GM18520 (cell line): ENCODE measurements around the gene CCDC136.

Experiments
- ATAC-seq: cut with Tn5 transposase; IDR thresholded peaks from one replicate; pipeline ENCODE4 v1.9.1; 2021; ENCODE audit not compliant: unreplicated experiment

The CCDC136 gene

DNA sequence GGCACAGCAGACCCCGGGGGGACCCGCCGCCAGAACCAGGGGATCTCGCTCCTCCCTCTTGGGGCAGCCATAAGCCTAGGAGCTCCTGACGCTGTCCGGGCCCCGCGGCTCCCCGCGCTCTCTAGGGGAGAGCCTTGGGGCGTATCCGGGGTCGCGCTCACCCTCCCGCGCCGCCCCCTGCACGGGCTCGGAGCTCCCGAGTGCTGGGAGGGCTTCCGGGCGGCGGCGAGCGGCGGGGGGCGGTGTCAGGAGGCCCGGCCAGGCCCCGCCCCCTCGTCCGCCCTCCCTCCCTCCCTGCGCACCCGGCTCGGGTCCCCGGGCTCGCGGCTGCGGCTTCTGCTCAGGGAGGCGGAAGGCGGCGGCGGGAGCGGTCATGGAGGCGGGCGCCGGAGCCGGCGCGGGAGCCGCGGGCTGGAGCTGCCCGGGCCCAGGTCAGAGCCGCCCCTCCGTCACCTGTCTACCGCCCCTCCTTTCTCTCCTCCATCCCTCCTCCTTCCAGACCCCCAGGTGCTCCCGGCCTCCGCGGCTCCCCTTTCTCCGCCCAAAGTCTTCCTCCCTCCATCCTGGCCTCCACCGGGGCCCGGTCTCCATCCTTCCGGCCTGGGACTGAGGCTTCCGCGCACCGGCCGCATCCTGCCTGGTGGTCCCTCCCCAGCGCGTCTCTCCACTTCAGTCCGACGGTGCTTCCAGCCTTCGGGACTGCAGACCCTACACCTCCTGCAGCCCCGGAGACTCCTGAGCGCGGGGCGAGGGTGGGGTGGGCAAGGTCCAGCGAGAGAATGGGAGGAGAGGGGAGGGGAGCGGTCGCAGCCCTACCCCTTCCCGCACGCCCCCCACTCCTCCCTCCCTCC lies at the start of gene CCDC136:
TSS of gene CCDC136 (plus strand) at position 848 of the 851 bp plus-strand sequence. CDS start 444 bp downstream, outside the sequence.
- ATAC-seq, result peak; percentile 56

DNA sequence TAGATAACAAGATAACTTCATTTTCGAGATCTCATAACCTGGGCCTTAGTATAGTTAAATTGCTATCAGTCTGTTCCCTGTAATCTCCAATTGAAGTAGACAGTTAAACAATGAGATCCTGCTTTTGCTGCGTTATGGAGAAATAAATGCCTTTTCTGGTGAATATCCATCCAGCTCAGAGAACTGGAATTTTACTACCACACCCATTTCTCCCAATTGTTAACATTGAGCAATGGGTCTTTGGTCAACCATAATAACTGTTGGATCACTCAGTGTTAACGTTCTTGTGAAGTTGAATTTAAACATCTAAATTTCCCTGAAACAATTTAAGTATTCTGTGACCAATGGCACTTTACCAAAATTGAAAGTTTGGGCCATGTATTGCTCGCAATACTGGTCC lies 49.6 kb upstream of the CCDC136 start:
- ATAC-seq, result no peak

DNA sequence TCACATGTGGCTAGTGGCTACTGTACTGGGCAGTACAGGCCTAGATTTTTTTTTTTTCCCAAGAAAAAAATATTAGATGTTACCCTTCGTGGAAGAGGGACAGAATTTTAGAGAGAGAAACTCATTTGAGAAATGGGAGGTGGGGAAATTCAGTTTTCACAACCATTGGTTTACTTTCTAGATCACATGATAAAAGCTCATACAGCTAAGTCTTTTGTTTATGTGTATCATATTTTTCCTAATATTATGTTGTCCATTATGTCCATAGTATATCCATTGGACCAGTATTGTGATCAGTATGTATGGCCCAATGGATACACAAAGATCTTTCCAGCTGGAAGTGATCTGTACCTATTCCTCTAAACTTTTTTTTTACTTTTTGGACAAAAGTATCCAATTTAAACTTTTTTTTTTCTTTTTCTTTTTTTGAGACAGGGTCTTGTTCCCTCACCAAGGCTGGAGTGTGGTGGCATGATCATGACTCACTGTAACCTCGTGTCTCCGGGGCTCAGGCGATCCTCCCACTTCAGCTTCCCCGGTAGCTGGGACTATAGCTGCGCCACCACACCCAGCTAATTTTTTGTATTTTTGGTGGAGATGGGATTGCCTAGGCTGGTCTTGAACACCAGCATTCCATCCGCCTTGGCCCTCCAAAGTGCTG lies 48.5 kb upstream of the CCDC136 start:
- no peak for ATAC-seq

DNA sequence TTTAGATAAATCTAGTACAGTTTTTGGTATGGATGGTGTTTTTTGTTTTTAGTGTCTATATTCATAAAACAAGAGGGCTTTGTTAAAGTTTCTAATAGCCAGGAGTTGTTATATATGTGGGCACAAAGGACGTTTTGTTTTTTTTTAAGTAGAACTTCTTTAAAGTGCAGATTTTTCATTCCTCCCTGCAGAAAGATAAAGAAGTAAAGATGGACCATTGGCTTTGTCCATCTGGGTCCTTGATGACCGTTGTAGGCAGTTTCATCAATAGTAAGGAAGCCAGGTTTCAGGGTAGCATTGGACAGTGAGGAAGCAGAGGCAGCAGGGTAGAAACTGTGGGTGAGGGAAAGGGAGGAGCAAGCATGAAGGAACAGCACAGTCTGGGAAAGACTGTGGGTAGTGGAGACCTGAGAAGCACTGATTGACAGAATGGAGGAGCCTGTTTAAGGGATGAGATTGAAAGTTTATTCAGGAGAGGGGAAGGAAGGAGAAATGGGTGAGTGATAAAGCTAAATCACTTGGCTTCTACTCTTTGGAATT lies 47.3 kb upstream of the CCDC136 start:
- no peak for ATAC-seq

DNA sequence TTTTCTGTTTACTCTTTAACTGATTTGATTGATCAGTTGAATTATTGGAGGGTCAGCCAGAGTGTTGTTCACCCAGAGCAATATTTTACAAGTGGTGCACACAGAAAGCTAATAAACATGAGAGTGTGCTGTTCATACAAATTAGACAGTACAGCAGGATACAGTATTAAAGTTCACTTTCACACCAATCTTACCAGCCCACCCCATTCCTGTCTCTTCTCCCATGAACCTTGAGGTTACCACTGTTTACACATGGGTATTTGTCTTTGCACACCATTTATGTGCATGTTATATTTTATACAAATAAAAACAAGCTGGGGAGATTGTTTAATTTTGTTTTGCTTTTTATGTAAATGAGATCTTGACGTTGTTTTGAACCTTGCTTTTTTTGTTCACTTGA lies 46.1 kb upstream of the CCDC136 start:
- no peak for ATAC-seq

DNA sequence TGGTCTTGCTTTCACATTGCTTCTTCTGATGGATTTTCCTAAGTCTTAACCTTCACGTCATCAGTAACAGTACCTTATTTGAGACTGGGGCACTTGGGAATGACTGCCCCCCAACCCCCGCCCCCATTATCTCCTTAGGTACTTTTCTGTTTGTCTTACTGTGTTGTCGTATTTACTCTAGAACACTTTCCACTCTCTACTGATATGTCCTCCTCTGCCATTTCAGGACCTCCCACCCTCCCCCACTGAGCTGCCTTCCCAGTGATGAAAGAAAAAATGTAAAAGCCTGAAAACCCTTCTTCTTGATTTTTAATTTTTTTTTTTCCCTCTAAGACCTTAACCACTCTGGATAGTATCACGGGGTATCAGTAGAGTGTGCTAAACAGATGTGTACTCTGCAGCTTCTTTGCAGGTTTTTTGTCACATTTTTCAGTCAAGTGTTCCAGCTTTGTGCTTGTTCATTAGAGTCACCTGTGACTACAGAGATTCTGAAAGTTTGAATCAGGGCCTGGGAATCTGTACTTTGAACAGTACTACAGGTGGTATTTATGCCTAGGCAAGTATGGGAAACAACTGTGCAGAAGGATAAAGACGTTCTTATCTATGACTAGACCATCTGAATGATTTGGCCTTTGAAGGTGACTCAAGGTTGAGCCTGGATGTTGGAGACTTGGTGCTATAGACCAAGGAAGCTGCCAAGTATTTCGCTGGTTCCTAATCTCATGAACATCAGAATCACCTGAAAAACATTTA lies 44.3 kb upstream of the CCDC136 start:
- ATAC-seq, result no peak

DNA sequence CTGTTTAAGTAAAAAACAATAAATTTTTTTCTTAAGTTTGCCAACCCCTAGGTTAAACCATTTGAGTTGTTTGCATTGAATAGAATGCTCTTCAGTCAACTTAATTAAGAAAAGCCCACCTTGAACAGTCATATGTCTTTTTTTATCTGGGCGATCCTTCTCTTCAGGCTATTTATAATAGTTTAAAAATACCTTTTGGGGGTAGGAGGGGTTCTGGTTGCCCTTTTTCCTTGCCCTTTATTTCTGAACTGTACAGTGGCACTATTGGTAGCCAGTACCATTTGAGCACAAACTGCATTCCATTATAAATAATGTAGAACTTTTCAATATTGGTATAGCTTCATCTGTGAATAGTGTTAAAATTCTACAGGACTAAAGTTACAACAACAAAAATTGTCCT lies 39.5 kb upstream of the CCDC136 start:
- no peak for ATAC-seq

DNA sequence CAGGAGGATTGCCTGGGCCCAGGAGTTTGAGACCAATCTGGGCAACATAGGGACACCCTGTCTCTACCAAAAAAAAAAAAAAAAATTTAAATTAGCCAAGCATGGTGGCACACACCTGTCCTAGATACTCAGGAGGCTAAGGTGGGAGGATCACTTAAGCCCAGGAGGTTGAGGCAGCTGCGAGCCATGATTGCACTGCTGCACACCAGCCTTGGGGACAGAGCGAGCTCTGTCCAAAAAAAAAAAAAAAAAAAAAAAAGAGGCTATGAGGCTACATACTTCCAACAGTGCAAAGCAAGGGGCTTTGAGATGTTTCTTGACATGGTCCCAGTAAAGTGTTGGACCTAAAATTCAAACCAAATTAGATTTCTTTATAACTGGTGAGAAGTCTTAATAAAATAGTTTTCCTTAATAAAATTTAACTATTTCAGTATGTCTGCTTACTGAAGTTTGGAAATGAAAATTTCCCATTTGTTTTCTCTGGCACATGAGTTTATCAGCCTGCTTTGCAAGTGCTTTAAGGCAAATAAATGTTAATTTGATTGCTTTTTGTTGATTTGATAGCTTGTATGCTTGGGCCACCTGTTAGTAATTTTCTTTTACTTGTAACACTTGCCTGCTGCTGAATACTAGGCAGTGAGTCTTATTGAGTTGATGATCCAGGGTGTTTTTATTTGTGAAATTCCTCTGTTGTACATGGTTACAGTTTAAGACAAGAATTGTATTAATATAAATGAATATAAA lies 36.5 kb upstream of the CCDC136 start:
- no peak for ATAC-seq

DNA sequence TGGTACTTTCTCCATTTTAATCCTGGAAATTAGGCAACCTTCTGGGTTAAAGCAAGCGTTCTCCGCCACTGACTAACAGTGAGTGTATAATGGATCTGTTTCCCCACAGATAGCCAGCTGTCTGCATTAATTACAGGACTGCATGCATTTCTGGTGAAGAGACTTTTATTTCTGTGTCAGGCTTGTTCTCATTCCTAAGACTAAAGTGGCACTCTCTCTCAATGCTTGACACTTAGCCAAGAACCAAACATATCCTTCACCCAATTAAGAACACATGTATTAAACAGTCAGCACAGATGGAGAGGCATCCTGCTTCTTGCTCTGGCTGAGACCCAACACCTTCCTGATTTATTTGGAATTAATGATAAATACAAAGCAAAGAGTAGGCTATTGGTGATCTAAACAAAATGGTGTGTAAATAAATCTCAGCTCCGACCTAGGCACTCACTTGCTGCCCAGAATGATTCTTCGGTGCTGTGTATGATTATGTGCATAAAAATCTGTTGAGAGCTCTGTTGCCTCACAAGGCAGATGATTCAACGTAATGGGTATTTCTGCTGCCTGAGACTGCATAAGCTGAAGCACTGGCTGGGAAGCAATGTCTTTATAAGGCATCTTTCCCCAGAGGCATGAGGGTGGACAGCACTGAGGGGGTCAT lies 35.8 kb upstream of the CCDC136 start:
- ATAC-seq, result no peak

DNA sequence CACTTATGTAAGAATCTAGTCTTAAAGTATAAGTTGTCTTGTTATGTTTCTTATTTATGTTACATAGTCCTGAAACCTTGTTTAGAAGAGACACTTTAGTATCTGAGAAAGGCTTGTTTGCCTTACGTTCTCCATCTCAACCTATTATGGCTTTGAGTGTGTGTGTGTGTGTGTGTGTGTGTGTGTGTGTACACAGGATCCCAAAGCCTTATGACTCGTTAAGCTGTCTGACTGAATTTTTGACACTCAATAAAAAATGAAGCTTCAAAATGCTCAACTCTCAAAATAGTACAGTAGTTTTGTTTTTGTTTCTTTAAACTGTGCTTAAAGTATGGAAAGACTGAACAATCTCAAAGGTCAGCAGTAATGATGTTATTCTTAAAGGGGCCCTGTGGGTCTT lies 34.6 kb upstream of the CCDC136 start:
- no peak for ATAC-seq

DNA sequence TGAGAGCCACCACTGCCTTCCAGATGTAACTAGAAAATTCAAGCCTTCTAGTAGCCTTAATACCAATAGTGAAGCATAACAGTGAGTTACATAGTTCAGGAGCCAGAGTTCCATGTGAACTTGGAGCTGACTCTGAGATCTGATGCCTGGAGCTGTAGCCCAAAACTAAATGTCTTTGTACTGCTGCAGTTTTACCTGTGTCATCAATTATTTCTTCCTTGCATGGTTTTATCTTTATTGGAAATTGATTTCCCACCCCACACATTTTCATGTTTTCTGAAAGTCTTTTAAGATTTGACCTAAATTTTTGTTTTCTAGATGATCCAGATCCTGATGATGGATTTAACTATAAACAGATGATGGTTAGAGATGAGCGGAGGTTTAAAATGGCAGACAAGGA lies 33.2 kb upstream of the CCDC136 start:
- ATAC-seq, result no peak

DNA sequence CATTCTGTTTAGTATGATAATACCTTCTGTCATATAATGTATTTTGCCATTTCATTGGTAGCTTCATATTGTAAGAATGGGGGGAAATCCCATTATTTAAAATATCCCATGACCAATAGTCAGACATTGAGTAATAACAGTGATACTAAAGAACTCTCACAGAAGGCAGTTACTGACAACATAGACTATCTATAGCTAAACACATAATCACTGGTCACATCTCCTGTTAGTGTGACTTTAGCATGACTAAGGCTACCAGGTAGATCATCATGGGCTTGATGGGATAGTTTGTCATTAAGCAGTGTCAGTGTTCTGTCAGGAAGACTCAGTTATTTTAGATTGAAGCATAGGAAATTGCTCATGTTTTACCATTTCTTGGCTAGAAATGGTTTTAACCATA lies 32.5 kb upstream of the CCDC136 start:
- ATAC-seq, result no peak

DNA sequence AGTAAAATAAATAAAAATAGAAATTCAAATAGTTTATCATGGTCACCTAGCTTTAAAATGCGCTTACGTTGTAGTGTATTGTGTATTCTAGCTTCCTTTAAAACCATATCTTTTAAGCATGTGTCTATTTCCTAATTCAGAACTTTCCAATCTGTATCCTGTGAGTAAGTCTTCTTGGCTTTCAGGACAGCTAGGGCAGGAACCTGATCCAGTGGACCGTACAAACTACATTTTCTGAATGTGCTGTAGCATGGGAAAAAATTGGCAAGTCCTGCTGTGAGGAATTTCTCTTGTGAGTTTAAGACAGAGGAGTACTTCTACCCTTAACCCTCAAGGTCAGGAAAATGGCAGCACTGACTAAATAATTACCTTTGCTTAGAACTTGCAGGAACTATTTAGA lies 28.2 kb upstream of the CCDC136 start:
- no peak for ATAC-seq

DNA sequence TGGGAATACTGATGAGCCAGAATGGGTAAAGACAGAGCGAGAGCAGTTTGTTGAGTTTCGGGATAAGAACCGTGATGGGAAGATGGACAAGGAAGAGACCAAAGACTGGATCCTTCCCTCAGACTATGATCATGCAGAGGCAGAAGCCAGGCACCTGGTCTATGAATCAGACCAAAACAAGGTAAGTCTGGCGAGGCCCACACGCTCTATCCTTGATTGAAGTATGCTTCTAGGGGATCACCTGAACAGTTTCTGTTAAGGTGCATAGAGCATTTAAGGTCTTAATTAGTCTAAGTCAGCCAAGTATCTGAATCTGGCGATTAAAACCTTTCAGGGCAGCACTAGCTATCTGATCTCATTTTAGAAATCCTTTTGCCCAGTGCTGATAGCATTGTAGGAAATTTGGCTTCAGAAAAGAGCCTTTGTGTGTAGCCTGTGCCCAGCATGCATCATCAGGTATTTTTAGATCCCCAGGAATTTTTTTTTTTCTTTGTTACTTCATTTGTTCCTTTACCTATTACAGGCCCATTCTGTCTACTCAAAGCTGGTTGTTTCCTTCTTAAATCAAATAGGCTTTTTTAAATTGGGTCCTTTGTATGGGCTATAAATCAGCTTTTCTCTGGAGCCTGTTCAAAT lies 24.2 kb upstream of the CCDC136 start:
- ATAC-seq, result no peak

DNA sequence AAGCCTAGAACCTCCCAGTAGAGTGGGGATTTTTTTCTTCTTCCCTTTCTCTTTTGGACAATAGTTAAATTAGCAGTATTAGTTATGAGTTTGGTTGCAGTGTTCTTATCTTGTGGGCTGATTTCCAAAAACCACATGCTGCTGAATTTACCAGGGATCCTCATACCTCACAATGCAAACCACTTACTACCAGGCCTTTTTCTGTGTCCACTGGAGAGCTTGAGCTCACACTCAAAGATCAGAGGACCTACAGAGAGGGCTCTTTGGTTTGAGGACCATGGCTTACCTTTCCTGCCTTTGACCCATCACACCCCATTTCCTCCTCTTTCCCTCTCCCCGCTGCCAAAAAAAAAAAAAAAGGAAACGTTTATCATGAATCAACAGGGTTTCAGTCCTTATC lies 21.5 kb upstream of the CCDC136 start:
- ATAC-seq, result no peak

DNA sequence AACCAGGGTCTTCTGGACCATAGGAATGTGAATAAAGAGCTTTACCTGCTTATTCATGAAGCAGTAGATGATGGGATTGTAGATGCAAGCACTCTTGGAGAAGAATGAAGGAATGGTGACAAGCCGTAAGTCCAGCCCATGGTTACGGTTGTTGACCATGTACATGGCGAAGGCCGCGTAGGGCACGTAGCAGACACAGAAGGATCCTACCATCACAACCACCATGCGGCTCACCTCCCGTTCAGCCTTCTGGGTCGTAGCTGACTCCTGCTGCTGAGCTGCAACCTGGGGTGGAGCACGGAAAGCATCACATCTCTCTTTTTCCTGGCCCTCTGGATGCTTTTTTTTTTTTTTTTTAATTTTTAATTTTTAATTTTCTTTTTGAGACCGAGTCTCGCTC lies 18.2 kb upstream of the CCDC136 start:
- no peak for ATAC-seq

DNA sequence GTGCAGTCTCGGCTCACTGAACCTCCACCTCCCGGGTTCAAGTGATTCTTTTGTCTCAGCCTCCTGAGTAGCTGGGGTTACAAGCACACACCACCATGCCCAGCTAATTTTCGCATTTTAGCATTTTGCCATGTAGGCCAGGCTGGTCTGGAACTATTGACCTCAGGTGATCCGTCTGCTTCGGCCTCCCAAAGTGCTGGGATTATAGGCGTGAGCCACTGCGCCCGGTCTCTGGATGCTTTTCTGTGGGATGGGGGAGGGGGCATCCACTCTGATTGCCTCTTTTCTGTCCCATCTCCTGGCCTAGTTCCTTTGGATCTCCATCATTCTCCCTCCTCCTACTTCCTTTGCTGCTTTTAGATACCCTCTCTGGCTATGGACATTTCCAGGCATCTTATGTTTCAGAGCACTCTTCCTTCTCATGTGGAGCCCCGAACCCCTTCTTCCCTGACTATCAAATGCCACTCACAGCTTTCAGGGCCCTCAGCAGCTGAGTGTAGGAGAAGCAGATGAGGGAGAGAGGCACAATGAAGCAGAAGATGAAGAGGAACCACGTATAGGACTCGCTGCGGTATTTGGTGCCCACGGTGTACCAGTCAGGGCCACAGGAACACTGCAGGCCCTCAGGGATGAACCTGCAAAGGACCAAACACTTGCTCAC lies 17.6 kb upstream of the CCDC136 start:
- no peak for ATAC-seq

DNA sequence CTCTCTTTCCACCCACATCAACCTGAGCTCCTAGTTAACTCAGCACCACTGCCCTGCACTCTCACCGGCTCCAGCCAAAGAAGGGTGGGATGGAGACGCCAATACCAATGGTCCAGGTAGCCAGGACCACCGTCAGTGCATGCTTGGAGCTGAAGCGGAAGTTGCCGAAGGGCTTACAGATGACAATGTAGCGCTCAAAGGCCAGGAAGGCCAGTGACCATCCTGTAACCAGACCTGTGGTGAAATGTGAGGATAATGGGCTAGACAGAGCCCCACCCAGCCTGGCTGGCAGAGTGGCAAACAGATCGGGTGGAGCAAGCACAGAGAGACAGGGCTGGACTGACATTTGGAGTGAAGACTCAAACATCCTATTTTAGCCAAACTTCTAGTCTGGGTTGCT lies 16.8 kb upstream of the CCDC136 start:
- no peak for ATAC-seq

DNA sequence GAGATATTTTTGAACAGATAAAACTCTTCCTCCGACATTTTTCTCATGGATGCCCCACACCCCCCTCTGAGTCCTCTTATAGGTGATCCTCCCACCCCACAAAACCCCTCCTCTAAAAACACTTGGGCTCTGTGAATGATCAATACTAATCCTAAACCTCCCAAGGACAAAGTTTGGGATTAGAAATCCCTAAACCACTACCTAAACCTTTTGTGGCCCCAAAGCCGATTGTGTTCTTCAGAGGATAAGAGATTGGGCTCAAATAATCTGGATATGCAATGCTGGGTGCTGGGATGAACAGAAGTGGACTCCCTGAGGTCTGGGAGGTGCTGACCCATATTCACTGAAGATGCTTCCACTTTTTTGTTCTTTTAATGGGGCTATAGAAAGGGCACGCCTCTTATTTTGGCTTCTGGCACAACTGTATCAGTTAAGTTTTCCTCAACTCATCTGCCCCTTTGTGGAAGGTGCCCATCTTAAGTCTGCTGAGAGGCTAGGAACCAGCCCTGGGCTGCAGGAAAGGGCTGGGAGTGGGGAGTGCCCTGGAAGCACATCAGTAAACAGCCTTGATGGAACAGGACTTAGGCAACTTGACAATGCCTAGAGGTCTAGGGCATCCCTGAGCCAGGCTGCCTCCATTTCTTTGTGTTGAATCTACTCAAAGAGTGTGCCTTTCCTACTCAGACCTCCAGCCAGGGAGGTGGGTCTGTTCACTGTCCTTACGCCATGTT lies 15.9 kb upstream of the CCDC136 start, which contains the start of gene OPN1SW:
TSS of gene OPN1SW (minus strand) at position 51 of the 731 bp plus-strand sequence. CDS start at position 38, 13 bp downstream.
- ATAC-seq, result no peak
